Measurements from ENCODE around the gene SERINC5.

DNA sequence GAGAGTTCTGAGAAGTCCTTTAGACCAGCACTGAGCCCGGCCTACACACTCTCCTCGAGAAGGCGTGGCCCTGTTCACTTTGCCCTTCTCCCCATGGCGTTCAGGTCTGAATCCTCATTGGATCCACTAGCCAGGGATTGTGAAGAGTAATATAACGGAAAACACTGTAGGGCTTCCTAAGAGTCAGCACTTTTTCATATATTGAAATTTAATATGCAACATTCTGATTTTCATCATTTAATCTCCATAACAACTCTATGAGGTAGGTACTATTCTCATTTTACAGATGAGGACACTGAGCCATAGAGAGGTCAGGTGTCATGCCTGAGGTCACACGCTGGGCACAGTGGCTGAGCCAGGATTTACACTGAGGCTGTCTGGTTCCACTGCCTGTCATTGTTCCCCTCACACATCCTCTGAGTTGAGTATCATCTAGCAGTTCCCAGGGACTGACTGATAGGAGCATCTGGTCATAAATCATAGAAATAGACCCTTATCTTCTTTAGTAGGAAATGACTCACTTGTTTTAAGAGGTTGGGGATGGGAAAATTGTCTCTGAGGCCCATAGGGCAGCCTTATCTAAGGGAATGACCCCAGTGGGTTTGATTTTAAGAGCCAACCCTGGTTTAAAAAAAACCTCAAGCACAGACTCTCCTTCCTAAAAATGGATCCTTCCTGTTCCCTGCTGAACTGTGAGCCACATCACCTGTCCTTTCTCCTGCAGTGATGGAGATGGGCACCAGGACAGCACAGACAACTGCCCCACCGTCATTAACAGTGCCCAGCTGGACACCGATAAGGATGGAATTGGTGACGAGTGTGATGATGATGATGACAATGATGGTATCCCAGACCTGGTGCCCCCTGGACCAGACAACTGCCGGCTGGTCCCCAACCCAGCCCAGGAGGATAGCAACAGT, 179.5 kb downstream of the SERINC5 start:
- no peak for TF ChIP-seq CTCF (IDR thresholded peaks at IDR 0.05)
- no peak for TF ChIP-seq POLR2A (IDR thresholded peaks at IDR 0.05)

Measured in adrenal gland (tissue), 5 donors.